Muscle of leg (tissue), 11 donors: ENCODE data around the gene CEPT1. TPM values are rescaled to one million over a fixed set of nuclear protein-coding genes. Genes with fewer than 3 reads are reported as not detected.

Experiments
- DNase-seq: peaks from one replicate; pipeline ENCODE4 v3.0.0; 2013
- H3K27ac ChIP-seq: one replicate; pipeline ENCODE4 v1.5.1; 2013; ENCODE audit warnings: mild to moderate bottlenecking, low read length, control low read depth
- H3K27me3 ChIP-seq: one replicate; pipeline ENCODE4 v1.6.1; 2013; ENCODE audit warnings: low read length; ENCODE audit not compliant: control insufficient read depth, insufficient read depth
- H3K36me3 ChIP-seq: one replicate; pipeline ENCODE4 v1.6.1; 2013; ENCODE audit warnings: low read length; ENCODE audit not compliant: control insufficient read depth, insufficient read depth
- H3K4me1 ChIP-seq: one replicate; pipeline ENCODE4 v1.6.1; 2013; ENCODE audit warnings: low read length; ENCODE audit not compliant: control insufficient read depth, insufficient read depth
- H3K4me3 ChIP-seq: one replicate; pipeline ENCODE4 v1.5.1; 2013; ENCODE audit warnings: low read length, control low read depth
- H3K9me3 ChIP-seq: replicated peaks from 2 replicates; pipeline ENCODE4 v1.6.1; 2013; ENCODE audit warnings: low read depth, low read length; ENCODE audit not compliant: control insufficient read depth
- WGBS: methylation state at CpG from one replicate; pipeline ENCODE4 v1.1.5; 2013; ENCODE audit warnings: missing lambda C conversion rate; ENCODE audit not compliant: insufficient coverage; 5-methylcytosine and 5-hydroxymethylcytosine counted together
- polyA plus RNA-seq, 8 donors: library from polyadenylated mRNA; unstranded; fragments of 120-200 nt; gene quantifications; one replicate each; pipeline versions ENCODE4 v1.2.1 to v1.2.3, GENCODE V29; 2013; ENCODE audit warnings: inconsistent platforms in 1 of 8, low replicate concordance in 1 of 8; ENCODE audit not compliant: insufficient read length in 8 of 8, insufficient read depth in 1 of 8
- total RNA-seq: library from RNA; stranded (reverse); fragments of 120-200 nt; gene quantifications from one replicate; pipeline ENCODE4 v1.2.4, GENCODE V29; 2013

The CEPT1 gene
- total and polyA plus RNA-seq, 9 donors: 17.7 to 26.2 (median 24.4) TPM

GRCh38 chr1:111200802-111201161, 60.8 kb downstream of the CEPT1 start:
- Histone ChIP-seq H3K27ac (peak overlapping the region; percentile 29), H3K9me3 (no peaks in the 10 kb centered on the region), H3K36me3 (no peaks in the 10 kb centered on the region), H3K27me3 (peaks cover 32% of the 10 kb centered on the region), H3K4me3 (no peak overlapping the region), H3K4me1 (peaks cover 9% of the 10 kb centered on the region)
- DNase-seq: no peak
- WGBS: 68% methylated on average over 2 of the region's 3 CpGs

- no peaks in the 10 kb centered on the region for H3K9me3 ChIP-seq
- no peak overlapping the region for H3K27ac ChIP-seq
- no peaks in the 10 kb centered on the region for H3K36me3 ChIP-seq
- H3K4me1 ChIP-seq: peaks cover 9% of the 10 kb centered on the region
- H3K4me3 ChIP-seq: no peak overlapping the region
- peaks cover 35% of the 10 kb centered on the region for H3K27me3 ChIP-seq
- no peak for DNase-seq
- 60% methylated on average over 1 of the region's 5 CpGs for WGBS
Measured at GRCh38 chr1:111201275-111202090, 61.5 kb downstream of the CEPT1 start.

- H3K9me3 ChIP-seq: no peaks in the 10 kb centered on the region
- no CpG with 5 or more reads among the region's 1 CpG for WGBS
- peaks cover 37% of the 10 kb centered on the region for H3K27me3 ChIP-seq
- H3K4me3 ChIP-seq: no peak overlapping the region
- peaks cover 9% of the 10 kb centered on the region for H3K4me1 ChIP-seq
- no peak overlapping the region for H3K27ac ChIP-seq
- no peaks in the 10 kb centered on the region for H3K36me3 ChIP-seq
- no peak for DNase-seq
Measured at GRCh38 chr1:111202366-111202706, 62.3 kb downstream of the CEPT1 start.

- no peak for DNase-seq
- Histone ChIP-seq H3K4me1 (peaks cover 9% of the 10 kb centered on the region), H3K4me3 (peak overlapping the region; percentile 46), H3K27me3 (peaks cover 37% of the 10 kb centered on the region), H3K9me3 (no peaks in the 10 kb centered on the region), H3K27ac (no peak overlapping the region), H3K36me3 (no peaks in the 10 kb centered on the region)
- no CpG with 5 or more reads among the region's 4 CpGs for WGBS
Measured at GRCh38 chr1:111202707-111203623, 62.9 kb downstream of the CEPT1 start.

GRCh38 chr1:111203681-111204200, 63.7 kb downstream of the CEPT1 start:
- 6% methylated on average over 41 of the region's 41 CpGs for WGBS
- Histone ChIP-seq H3K4me3 (peak overlapping the region; percentile 46), H3K36me3 (no peaks in the 10 kb centered on the region), H3K9me3 (no peaks in the 10 kb centered on the region), H3K4me1 (peaks cover 9% of the 10 kb centered on the region), H3K27me3 (peaks cover 37% of the 10 kb centered on the region), H3K27ac (no peak overlapping the region)
- DNase-seq: peak; percentile 55

GRCh38 chr1:111204201-111204982, 64.4 kb downstream of the CEPT1 start:
- no peaks in the 10 kb centered on the region for H3K9me3 ChIP-seq
- H3K27ac ChIP-seq: no peak overlapping the region
- under 1% methylated on average over 57 of the region's 61 CpGs for WGBS
- DNase-seq: no peak
- H3K4me1 ChIP-seq: peaks cover 9% of the 10 kb centered on the region
- H3K36me3 ChIP-seq: no peaks in the 10 kb centered on the region
- H3K4me3 ChIP-seq: peak overlapping the region; percentile 46
- peaks cover 41% of the 10 kb centered on the region for H3K27me3 ChIP-seq

GRCh38 chr1:111204983-111205713, 65.1 kb downstream of the CEPT1 start:
- Histone ChIP-seq H3K4me1 (peaks cover 9% of the 10 kb centered on the region), H3K4me3 (no peak overlapping the region), H3K27ac (no peak overlapping the region), H3K36me3 (no peaks in the 10 kb centered on the region), H3K27me3 (peaks cover 41% of the 10 kb centered on the region), H3K9me3 (no peaks in the 10 kb centered on the region)
- no peak for DNase-seq
- WGBS: 34% methylated on average over 4 of the region's 9 CpGs

GRCh38 chr1:111205714-111206050, 65.7 kb downstream of the CEPT1 start:
- no peak overlapping the region for H3K27ac ChIP-seq
- no CpG with 5 or more reads among the region's 2 CpGs for WGBS
- H3K9me3 ChIP-seq: no peaks in the 10 kb centered on the region
- no peak overlapping the region for H3K4me3 ChIP-seq
- H3K27me3 ChIP-seq: peaks cover 41% of the 10 kb centered on the region
- H3K4me1 ChIP-seq: peaks cover 9% of the 10 kb centered on the region
- DNase-seq: no peak
- H3K36me3 ChIP-seq: no peaks in the 10 kb centered on the region

GRCh38 chr1:111208921-111209320, 68.9 kb downstream of the CEPT1 start:
- H3K36me3 ChIP-seq: no peaks in the 10 kb centered on the region
- no peak overlapping the region for H3K4me3 ChIP-seq
- no peak for DNase-seq
- H3K27me3 ChIP-seq: peaks cover 25% of the 10 kb centered on the region
- H3K4me1 ChIP-seq: peaks cover 5% of the 10 kb centered on the region
- WGBS: no CpG with 5 or more reads among the region's 1 CpG
- H3K27ac ChIP-seq: no peak overlapping the region
- no peaks in the 10 kb centered on the region for H3K9me3 ChIP-seq
